ENCODE measurements around the gene ZNF892. TPM values are rescaled to one million over a fixed set of nuclear protein-coding genes. Genes with fewer than 3 reads are reported as not detected.

ZNF892 gene
- total RNA-seq, 1 donor = 1.2 TPM

Other genes with a start within 250 kb of the ZNF892 start
- 30.4 TPM for gene MAL, start 181.8 kb upstream of the ZNF892 start, total RNA-seq
- gene MRPS5, start 85.7 kb upstream of the ZNF892 start, total RNA-seq = 14.5 TPM
- 6.9 TPM for gene ZNF514, start 47.7 kb upstream of the ZNF892 start, total RNA-seq
- gene ZNF2, start 41.7 kb upstream of the ZNF892 start, total RNA-seq = 0.10 TPM
- gene PROM2, start 66.9 kb downstream of the ZNF892 start, total RNA-seq = 0.31 TPM
- gene KCNIP3, start 89.8 kb downstream of the ZNF892 start, total RNA-seq = not detected
- gene FAHD2A, start 195.2 kb downstream of the ZNF892 start, total RNA-seq = 12.2 TPM